ENCODE data around the gene RNH1. TPM values are rescaled to one million over a fixed set of nuclear protein-coding genes. Genes with fewer than 3 reads are reported as not detected.

Gene RNH1
- total RNA-seq, 4 donors from 2014 or later = 220 to 303 (median 281) TPM

DNA sequence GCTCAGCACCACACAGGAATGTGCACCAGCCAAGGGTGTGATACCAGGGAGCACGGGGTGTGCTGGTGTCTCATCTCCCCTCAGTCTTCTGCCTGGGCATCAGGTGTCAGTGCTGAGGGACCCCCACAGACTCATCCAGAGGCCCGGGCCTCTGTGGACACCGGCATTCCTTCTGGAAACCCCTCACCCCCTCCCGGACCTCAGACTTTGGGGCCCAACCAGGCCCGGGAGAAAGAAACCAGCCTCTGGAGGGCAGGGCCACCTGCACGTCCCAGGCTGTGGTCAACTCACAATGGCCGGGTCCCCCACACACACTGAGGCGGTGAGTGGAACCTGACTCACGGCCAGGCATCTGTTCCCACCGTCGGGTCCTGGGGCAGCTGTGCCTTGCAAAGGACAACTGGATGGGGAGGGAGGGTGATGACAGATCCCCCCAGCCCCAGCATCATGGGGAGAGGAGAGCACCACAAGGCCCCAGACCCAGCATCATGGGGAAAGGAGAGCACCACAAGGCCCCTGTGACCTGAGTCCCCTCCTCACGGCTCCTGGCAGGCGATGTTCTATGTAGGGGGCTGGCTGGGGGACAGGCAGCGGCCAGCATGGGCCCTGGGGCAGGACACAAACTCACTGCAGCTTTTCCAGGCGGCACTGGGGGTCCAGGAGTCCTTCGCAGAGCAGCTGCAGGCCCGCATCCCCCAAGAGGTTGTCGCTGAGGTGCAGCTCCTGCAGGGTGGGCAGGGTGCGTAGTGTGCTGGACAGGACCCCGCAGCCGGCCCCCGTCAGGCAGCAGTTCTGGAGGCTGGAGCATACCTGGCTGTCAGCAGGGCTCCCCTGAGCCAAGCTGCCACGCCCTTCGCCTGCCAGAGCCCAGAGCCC, 7.6 kb downstream of the RNH1 start:
- TF ChIP-seq POLR2A (IDR thresholded peaks at IDR 0.05) = no peak
- no peak for TF ChIP-seq EP300 (IDR thresholded peaks at IDR 0.05)
- TF ChIP-seq, protein P1, sequence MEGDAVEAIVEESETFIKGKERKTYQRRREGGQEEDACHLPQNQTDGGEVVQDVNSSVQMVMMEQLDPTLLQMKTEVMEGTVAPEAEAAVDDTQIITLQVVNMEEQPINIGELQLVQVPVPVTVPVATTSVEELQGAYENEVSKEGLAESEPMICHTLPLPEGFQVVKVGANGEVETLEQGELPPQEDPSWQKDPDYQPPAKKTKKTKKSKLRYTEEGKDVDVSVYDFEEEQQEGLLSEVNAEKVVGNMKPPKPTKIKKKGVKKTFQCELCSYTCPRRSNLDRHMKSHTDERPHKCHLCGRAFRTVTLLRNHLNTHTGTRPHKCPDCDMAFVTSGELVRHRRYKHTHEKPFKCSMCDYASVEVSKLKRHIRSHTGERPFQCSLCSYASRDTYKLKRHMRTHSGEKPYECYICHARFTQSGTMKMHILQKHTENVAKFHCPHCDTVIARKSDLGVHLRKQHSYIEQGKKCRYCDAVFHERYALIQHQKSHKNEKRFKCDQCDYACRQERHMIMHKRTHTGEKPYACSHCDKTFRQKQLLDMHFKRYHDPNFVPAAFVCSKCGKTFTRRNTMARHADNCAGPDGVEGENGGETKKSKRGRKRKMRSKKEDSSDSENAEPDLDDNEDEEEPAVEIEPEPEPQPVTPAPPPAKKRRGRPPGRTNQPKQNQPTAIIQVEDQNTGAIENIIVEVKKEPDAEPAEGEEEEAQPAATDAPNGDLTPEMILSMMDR (IDR thresholded peaks at IDR 0.05) = no peak
- Histone ChIP-seq H3K27ac (no peak overlapping the region), H3K4me1 (peaks cover 0 to 30% (median 22%) of the 10 kb centered on the region in 4 donors), H3K9me3 (no peaks in the 10 kb centered on the region), H3K27me3 (no peaks in the 10 kb centered on the region), H3K4me3 (no peak overlapping the region), H3K36me3 (peaks cover 8 to 80% (median 32%) of the 10 kb centered on the region in 3 donors)
- 90% methylated on average over 17 to 19 of the region's 24 CpGs for WGBS, 2 donors
- DNase-seq (ENCODE audit: low spot score in 2 of 2) = no peak

DNA sequence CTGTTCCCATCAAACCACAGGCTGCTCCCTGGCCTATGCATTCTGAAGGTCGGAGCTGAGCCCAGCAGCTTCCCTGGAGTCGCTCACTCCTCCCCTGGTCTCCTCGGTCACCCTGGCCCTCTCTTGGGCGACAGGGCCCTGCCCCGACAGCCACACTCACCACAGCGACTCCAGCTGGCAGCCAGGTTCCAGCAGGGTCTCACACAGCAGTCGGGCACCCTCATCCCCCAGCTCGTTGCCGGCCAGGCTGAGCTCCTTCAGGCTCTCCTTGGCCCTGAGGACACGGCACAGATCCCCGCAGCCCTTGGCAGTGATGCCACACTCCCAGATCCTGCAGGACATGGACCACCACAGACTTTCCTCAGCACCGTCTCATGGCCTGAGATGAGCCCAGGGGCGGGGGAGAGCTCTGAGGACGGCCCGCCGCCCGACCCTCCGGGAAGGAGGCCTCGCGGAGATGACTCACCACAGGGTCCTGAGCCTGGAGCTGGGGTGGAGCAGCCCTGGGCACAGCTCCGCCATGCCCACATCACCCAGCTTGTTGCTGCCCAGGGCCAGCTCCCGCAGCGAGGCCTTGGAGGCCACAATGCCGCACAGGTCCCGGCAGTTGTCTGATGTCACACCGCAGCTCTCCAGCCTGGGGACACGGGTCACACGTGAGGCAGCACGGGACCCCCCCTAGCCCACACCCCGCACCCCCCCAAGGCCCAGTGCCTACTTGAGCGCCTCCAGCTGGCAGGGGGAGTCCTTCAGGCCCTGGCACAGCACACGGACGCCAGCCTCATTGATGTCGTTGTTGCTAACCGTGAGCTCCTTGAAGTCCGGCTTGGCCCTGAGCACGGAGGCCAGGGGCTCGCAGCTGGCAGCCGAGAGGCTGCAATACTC, 8.5 kb downstream of the RNH1 start:
- DNase-seq (ENCODE audit: low spot score in 2 of 2) = no peak
- Histone ChIP-seq H3K27me3 (no peaks in the 10 kb centered on the region), H3K4me1 (peaks cover 0 to 21% (median 14%) of the 10 kb centered on the region in 4 donors), H3K9me3 (no peaks in the 10 kb centered on the region), H3K36me3 (peaks cover 8 to 89% (median 39%) of the 10 kb centered on the region in 3 donors), H3K4me3 (no peak overlapping the region), H3K27ac (no peak overlapping the region)
- no peak for TF ChIP-seq POLR2A (IDR thresholded peaks at IDR 0.05)
- no peak for TF ChIP-seq EP300 (IDR thresholded peaks at IDR 0.05)
- TF ChIP-seq, protein P1 (IDR thresholded peaks at IDR 0.05) = no peak
- WGBS, 2 donors = 92 to 98% methylated on average over 26 to 28 of the region's 39 CpGs

DNA sequence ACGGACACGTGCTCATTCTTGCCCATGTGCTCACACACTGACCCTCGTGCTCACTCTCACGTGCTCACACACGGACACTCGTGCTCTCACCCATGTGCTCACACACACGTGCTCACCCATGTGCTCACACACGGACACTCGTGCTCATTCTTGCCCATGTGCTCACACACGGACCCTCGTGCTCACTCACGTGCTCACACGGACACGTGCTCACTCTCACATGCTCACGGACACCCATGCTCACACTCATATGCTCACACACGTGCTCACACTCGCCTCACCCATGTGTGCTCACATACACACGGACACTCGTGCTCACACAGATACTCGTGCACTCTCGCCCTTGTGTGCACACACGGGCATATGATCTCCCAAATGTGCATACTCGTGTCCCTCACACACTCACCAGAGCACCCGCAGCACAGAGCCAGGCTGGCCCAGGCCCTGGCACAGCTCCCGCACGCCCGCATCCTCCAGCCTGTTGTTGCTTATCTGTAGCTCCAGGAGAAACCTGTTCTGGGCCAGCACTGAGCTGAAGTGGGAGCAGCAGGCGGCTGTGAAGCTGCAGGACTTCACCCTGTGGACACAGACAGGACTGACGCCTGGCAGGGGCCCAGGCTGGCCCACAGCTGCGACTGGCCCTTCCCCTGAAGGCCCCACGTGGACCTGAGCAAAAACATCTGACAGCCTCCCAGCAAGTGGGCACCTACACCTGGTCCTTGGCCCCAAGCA, 9.3 kb downstream of the RNH1 start:
- Histone ChIP-seq H3K4me3 (no peak overlapping the region), H3K27me3 (no peaks in the 10 kb centered on the region), H3K36me3 (peaks cover 8 to 97% (median 41%) of the 10 kb centered on the region in 3 donors), H3K9me3 (no peaks in the 10 kb centered on the region), H3K4me1 (peaks cover 0 to 13% (median 6%) of the 10 kb centered on the region in 4 donors), H3K27ac (no peak overlapping the region)
- no peak for TF ChIP-seq EP300 (IDR thresholded peaks at IDR 0.05)
- no peak for DNase-seq (ENCODE audit: low spot score in 2 of 2)
- WGBS, 2 donors = 97% methylated on average over 31 of the region's 31 CpGs

DNA sequence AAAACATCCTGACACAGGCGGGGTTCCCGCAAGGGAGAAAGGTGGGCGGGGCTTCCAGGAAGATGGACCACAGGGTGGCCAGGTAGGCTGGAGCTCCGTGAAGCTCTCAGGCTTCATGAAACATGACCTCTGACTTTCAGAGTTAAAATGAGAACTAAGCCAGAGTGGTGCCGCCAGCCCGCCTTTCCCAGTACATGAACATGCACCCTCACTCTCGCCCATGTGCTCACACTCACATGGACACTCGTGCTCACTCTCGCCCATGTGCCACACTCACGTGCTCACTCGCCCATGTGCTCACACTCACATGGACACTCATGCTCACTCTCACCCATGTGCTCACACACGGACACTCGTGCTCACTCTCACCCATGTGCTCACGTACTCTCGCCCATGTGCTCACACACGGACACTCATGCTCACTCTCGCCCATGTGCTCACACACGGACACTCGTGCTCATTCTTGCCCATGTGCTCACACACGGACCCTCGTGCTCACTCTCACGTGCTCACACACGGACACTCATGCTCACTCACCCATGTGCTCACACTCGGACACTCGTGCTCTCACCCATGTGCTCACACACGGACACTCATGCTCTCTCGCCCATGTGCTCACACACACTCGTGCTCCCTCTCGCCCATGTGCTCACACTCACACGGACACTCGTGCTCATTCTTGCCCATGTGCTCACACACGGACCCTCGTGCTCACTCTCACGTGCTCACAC, 10.0 kb downstream of the RNH1 start:
- Histone ChIP-seq H3K9me3 (no peaks in the 10 kb centered on the region), H3K27ac (no peak overlapping the region), H3K4me3 (no peak overlapping the region), H3K36me3 (peaks cover 8 to 100% (median 41%) of the 10 kb centered on the region in 3 donors), H3K27me3 (no peaks in the 10 kb centered on the region), H3K4me1 (peaks cover 0 to 6% (median 0%) of the 10 kb centered on the region in 4 donors)
- TF ChIP-seq, protein P1 (IDR thresholded peaks at IDR 0.05) = no peak
- TF ChIP-seq POLR2A (IDR thresholded peaks at IDR 0.05) (no peak), EP300 (IDR thresholded peaks at IDR 0.05) (no peak)
- WGBS, 2 donors = 94% methylated on average over 34 of the region's 34 CpGs
- DNase-seq (ENCODE audit: low spot score in 2 of 2) = no peak

DNA sequence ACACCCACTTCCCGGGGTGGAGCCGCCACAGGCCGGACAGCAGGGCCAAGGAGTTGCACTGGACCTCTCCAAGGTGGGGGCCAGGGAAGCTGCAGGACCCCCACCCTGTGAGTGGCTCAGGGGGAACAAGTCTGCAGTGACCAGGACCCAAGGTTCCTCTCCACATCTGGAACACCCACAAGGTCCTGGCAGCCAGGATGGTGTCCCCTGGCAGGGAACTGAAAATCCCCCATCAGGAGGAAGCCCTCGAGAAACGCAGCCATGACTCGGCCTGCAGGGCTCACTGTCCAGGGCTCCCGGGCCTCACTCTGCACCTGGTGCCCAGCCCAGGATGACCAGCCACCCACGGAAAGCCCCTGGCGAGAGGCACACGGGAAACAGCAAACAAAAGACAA, 11.5 kb downstream of the RNH1 start:
- 63 to 72% methylated on average over 8 to 10 of the region's 10 CpGs for WGBS, 2 donors
- Histone ChIP-seq H3K9me3 (no peaks in the 10 kb centered on the region), H3K27me3 (no peaks in the 10 kb centered on the region), H3K27ac (no peak overlapping the region), H3K4me3 (no peak overlapping the region), H3K36me3 (peaks cover 8 to 95% (median 40%) of the 10 kb centered on the region in 3 donors), H3K4me1 (no peaks in the 10 kb centered on the region)
- no peak for DNase-seq (ENCODE audit: low spot score in 2 of 2)
- TF ChIP-seq POLR2A (IDR thresholded peaks at IDR 0.05) (no peak), EP300 (IDR thresholded peaks at IDR 0.05) (no peak)
- TF ChIP-seq, protein P1 (IDR thresholded peaks at IDR 0.05) = no peak
